HG03342 (cell line): ENCODE data around the gene HOXA10.

Experiments used
- ATAC-seq: cut with Tn5 transposase; IDR thresholded peaks from one replicate; pipeline ENCODE4 v1.9.1; 2021; ENCODE audit warnings: mild to moderate bottlenecking, moderate library complexity; ENCODE audit not compliant: unreplicated experiment

The HOXA10 gene

GRCh38 chr7:27180431-27181420 lies 6.6 kb upstream of the HOXA10 start:
- no peak for ATAC-seq

GRCh38 chr7:27179503-27180430 lies 5.6 kb upstream of the HOXA10 start:
- ATAC-seq: no peak

GRCh38 chr7:27179030-27179429 lies 4.9 kb upstream of the HOXA10 start:
- ATAC-seq: no peak

GRCh38 chr7:27178366-27178765 lies 4.2 kb upstream of the HOXA10 start:
- no peak for ATAC-seq

GRCh38 chr7:27177795-27178320 lies 3.7 kb upstream of the HOXA10 start:
- ATAC-seq: no peak

GRCh38 chr7:27176962-27177794 lies 3.1 kb upstream of the HOXA10 start:
- ATAC-seq: no peak

- no peak for ATAC-seq
Measured at GRCh38 chr7:27176524-27176845, 2.4 kb upstream of the HOXA10 start.

GRCh38 chr7:27175626-27176523 lies 1.8 kb upstream of the HOXA10 start:
- no peak for ATAC-seq

- no peak for ATAC-seq
Measured at GRCh38 chr7:27174874-27175625, 930 bp upstream of the HOXA10 start.

GRCh38 chr7:27173511-27173955 lies 587 bp downstream of the HOXA10 start:
- no peak for ATAC-seq

GRCh38 chr7:27172823-27173510 lies 1.2 kb downstream of the HOXA10 start:
- no peak for ATAC-seq

GRCh38 chr7:27172315-27172774 lies 1.8 kb downstream of the HOXA10 start:
- no peak for ATAC-seq

- ATAC-seq: no peak
Measured at GRCh38 chr7:27171637-27172314, 2.3 kb downstream of the HOXA10 start.

GRCh38 chr7:27171325-27171636 lies 2.8 kb downstream of the HOXA10 start:
- ATAC-seq: no peak

GRCh38 chr7:27170426-27171324 lies 3.4 kb downstream of the HOXA10 start:
- ATAC-seq: no peak

GRCh38 chr7:27169658-27170425 lies 4.3 kb downstream of the HOXA10 start:
- no peak for ATAC-seq
